Neural progenitor cell (in vitro differentiated cells): ENCODE data around the gene RND2. TPM values are rescaled to one million over a fixed set of nuclear protein-coding genes. Genes with fewer than 3 reads are reported as not detected.

ENCODE experiments used
- DNase-seq: peaks from one replicate; pipeline ENCODE4 v3.0.0-alpha.2; 2016; ENCODE audit warnings: low spot score
- H2AFZ ChIP-seq: fragments of 200-600 bp; sonication (generic); replicated peaks from 2 replicates; pipeline ENCODE4 v1.6.1; 2016; ENCODE audit warnings: antibody characterized with exemption
- H3F3A ChIP-seq: fragments of 200-600 bp; sonication (generic); 2 replicates; pipeline ENCODE4 v1.6.1; 2016; ENCODE audit warnings: antibody characterized with exemption, low read depth
- H3K27ac ChIP-seq: fragments of 200-600 bp; sonication (generic); 2 replicates; pipeline ENCODE4 v1.5.1; 2016; ENCODE audit warnings: mild to moderate bottlenecking
- H3K27me3 ChIP-seq: fragments of 200-600 bp; sonication (generic); 2 replicates; pipeline ENCODE4 v1.6.1; 2016; ENCODE audit warnings: mild to moderate bottlenecking, moderate library complexity
- H3K36me3 ChIP-seq: fragments of 200-600 bp; sonication (generic); 2 replicates; pipeline ENCODE4 v1.5.1; 2016
- H3K4me1 ChIP-seq: fragments of 200-600 bp; sonication (generic); 2 replicates; pipeline ENCODE4 v1.6.1; 2016; ENCODE audit warnings: mixed run types
- H3K4me2 ChIP-seq: fragments of 200-600 bp; sonication (generic); 2 replicates; pipeline ENCODE4 v1.6.1; 2016
- H3K4me3 ChIP-seq: fragments of 200-600 bp; sonication (generic); 2 replicates; pipeline ENCODE4 v1.5.1; 2016
- H3K79me2 ChIP-seq: fragments of 200-600 bp; sonication (generic); 2 replicates; pipeline ENCODE4 v1.6.1; 2016; ENCODE audit warnings: low read depth
- H3K9ac ChIP-seq: fragments of 200-600 bp; sonication (generic); 2 replicates; pipeline ENCODE4 v1.6.1; 2016
- H3K9me3 ChIP-seq: fragments of 200-600 bp; sonication (generic); 2 replicates; pipeline ENCODE4 v1.5.1; 2016; ENCODE audit warnings: low read depth
- H4K20me1 ChIP-seq: fragments of 200-600 bp; sonication (generic); 2 replicates; pipeline ENCODE4 v1.6.1; 2016; ENCODE audit warnings: low read depth
- H3K27ac Mint-ChIP-seq: 3 replicates; pipeline ENCODE4 v1.8.0; 2021; ENCODE audit warnings: mixed read lengths
- H3K27me3 Mint-ChIP-seq: 2 replicates; pipeline ENCODE4 v1.8.0; 2022; ENCODE audit warnings: low read depth, mild to moderate bottlenecking, inconsistent platforms, moderate library complexity, mixed read lengths; ENCODE audit not compliant: insufficient read depth
- H3K36me3 Mint-ChIP-seq: 3 replicates; pipeline ENCODE4 v1.8.0; 2021; ENCODE audit warnings: mixed read lengths
- H3K4me1 Mint-ChIP-seq: 3 replicates; pipeline ENCODE4 v1.8.0; 2021; ENCODE audit warnings: mixed read lengths
- H3K4me3 Mint-ChIP-seq: 3 replicates; pipeline ENCODE4 v1.8.0; 2021; ENCODE audit warnings: mild to moderate bottlenecking, moderate library complexity, mixed read lengths
- H3K9me3 Mint-ChIP-seq: 3 replicates; pipeline ENCODE4 v1.8.0; 2020; ENCODE audit warnings: mixed read lengths
- CTCF ChIP-seq: fragments of 200-600 bp; sonication (generic); IDR thresholded peaks from 2 replicates; pipeline ENCODE4 v1.5.1; 2017; ENCODE audit warnings: antibody characterized with exemption, mild to moderate bottlenecking
- EZH2 ChIP-seq: fragments of 200-600 bp; sonication (generic); IDR thresholded peaks from 2 replicates; pipeline ENCODE4 v1.6.1; 2017; ENCODE audit warnings: antibody characterized with exemption, mild to moderate bottlenecking, moderate library complexity
- EZH2phosphoT487 ChIP-seq: fragments of 200-600 bp; sonication (generic); IDR thresholded peaks from 2 replicates; pipeline ENCODE4 v1.6.1; 2017; ENCODE audit warnings: antibody characterized with exemption
- total RNA-seq: library from RNA; depleted of rRNA; stranded (reverse); fragments of >200 nt; gene quantifications from 2 replicates; pipeline ENCODE4 v1.2.3, GENCODE V29; 2015; ENCODE audit warnings: low replicate concordance

Gene RND2
- total RNA-seq, 1 donor from 2014 or later = 35.0 TPM

- H4K20me1 ChIP-seq = no peaks in the 10 kb centered on the region
- H3K27me3 ChIP-seq = no peaks in the 10 kb centered on the region
- Mint-ChIP-seq H3K4me3 (no peak overlapping the region), H3K36me3 (peaks cover 5% of the 10 kb centered on the region), H3K9me3 (no peaks in the 10 kb centered on the region), H3K27me3 (peaks cover 5% of the 10 kb centered on the region), H3K27ac (peak overlapping the region; percentile 15), H3K4me1 (peaks cover 53% of the 10 kb centered on the region)
- no peaks in the 10 kb centered on the region for H3K9me3 ChIP-seq
- no peaks in the 10 kb centered on the region for H3K79me2 ChIP-seq
- H3F3A ChIP-seq = peaks cover 78% of the 10 kb centered on the region
- TF ChIP-seq EZH2 (no peak), CTCF (no peak), EZH2phosphoT487 (no peak)
- H3K4me2 ChIP-seq = no peak overlapping the region
- H2AFZ ChIP-seq = no peak overlapping the region
- no peak overlapping the region for H3K4me3 ChIP-seq
- no peak for DNase-seq
- no peaks in the 10 kb centered on the region for H3K36me3 ChIP-seq
- H3K27ac ChIP-seq = peak overlapping the region; percentile 64
- H3K4me1 ChIP-seq = peaks cover 59% of the 10 kb centered on the region
- no peak overlapping the region for H3K9ac ChIP-seq
Measured at GRCh38 chr17:43039646-43040045, 14.6 kb downstream of the RND2 start.

GRCh38 chr17:43040655-43041054 lies 15.6 kb downstream of the RND2 start:
- Histone ChIP-seq H2AFZ (no peak overlapping the region), H3K9me3 (no peaks in the 10 kb centered on the region), H3K79me2 (no peaks in the 10 kb centered on the region), H4K20me1 (no peaks in the 10 kb centered on the region), H3K4me2 (peak overlapping the region; percentile 15), H3K9ac (no peak overlapping the region), H3K27me3 (no peaks in the 10 kb centered on the region), H3K36me3 (no peaks in the 10 kb centered on the region), H3K4me3 (no peak overlapping the region), H3K27ac (peak overlapping the region; percentile 64), H3K4me1 (peaks cover 49% of the 10 kb centered on the region), H3F3A (peaks cover 77% of the 10 kb centered on the region)
- H3K9me3 Mint-ChIP-seq = no peaks in the 10 kb centered on the region
- TF ChIP-seq EZH2 (no peak), EZH2phosphoT487 (no peak), CTCF (no peak)
- H3K4me3 Mint-ChIP-seq = no peak overlapping the region
- peak overlapping the region; percentile 65 for H3K27ac Mint-ChIP-seq
- H3K27me3 Mint-ChIP-seq = peaks cover 5% of the 10 kb centered on the region
- H3K4me1 Mint-ChIP-seq = peaks cover 43% of the 10 kb centered on the region
- H3K36me3 Mint-ChIP-seq = peaks cover 5% of the 10 kb centered on the region
- no peak for DNase-seq

GRCh38 chr17:43042025-43042628 lies 17.1 kb downstream of the RND2 start:
- H3K4me1 Mint-ChIP-seq = peaks cover 34% of the 10 kb centered on the region
- H3K27ac Mint-ChIP-seq = peak overlapping the region; percentile 75
- no peak overlapping the region for H3K4me3 ChIP-seq
- peaks cover 5% of the 10 kb centered on the region for H3K27me3 Mint-ChIP-seq
- TF ChIP-seq CTCF (no peak), EZH2 (no peak), EZH2phosphoT487 (no peak)
- no peaks in the 10 kb centered on the region for H3K9me3 Mint-ChIP-seq
- peaks cover 7% of the 10 kb centered on the region for H3K36me3 Mint-ChIP-seq
- no peaks in the 10 kb centered on the region for H4K20me1 ChIP-seq
- H3K9me3 ChIP-seq = no peaks in the 10 kb centered on the region
- H2AFZ ChIP-seq = no peak overlapping the region
- peaks cover 37% of the 10 kb centered on the region for H3K4me1 ChIP-seq
- peak overlapping the region; percentile 71 for H3K27ac ChIP-seq
- peaks cover 62% of the 10 kb centered on the region for H3F3A ChIP-seq
- H3K27me3 ChIP-seq = no peaks in the 10 kb centered on the region
- H3K4me3 Mint-ChIP-seq = no peak overlapping the region
- peaks cover 4% of the 10 kb centered on the region for H3K36me3 ChIP-seq
- DNase-seq = peak; percentile 34
- no peak overlapping the region for H3K9ac ChIP-seq
- peak overlapping the region; percentile 46 for H3K4me2 ChIP-seq
- no peaks in the 10 kb centered on the region for H3K79me2 ChIP-seq
